WERI-Rb-1 (cell line): ENCODE results near the gene RIN3.

Experiments used
- DNase-seq: peaks from one replicate; pipeline ENCODE4 v3.0.0-alpha.2; 2020
- H3K27ac ChIP-seq: fragments of 250-450 bp; sonication (Bioruptor Pico); 2 replicates; pipeline ENCODE4 v1.5.1; 2020; ENCODE audit warnings: mild to moderate bottlenecking, moderate library complexity
- H3K27me3 ChIP-seq: fragments of 250-450 bp; sonication (Bioruptor Pico); 2 replicates; pipeline ENCODE4 v1.5.1; 2021; ENCODE audit warnings: mild to moderate bottlenecking, low read depth, moderate library complexity; ENCODE audit not compliant: insufficient read depth, severe bottlenecking
- H3K36me3 ChIP-seq: fragments of 250-450 bp; sonication (Bioruptor Pico); 2 replicates; pipeline ENCODE4 v1.5.1; 2020; ENCODE audit warnings: mild to moderate bottlenecking, moderate library complexity
- H3K4me3 ChIP-seq: 2 replicates; pipeline ENCODE4 v1.5.1; 2011; ENCODE audit warnings: low read depth, mild to moderate bottlenecking, control low read depth, low read length
- H3K9me3 ChIP-seq: fragments of 250-450 bp; sonication (Bioruptor Pico); 2 replicates; pipeline ENCODE4 v1.5.1; 2021; ENCODE audit warnings: mild to moderate bottlenecking, moderate library complexity; ENCODE audit not compliant: severe bottlenecking
- CTCF ChIP-seq: IDR thresholded peaks from 2 replicates; pipeline ENCODE4 v1.5.1; 2011; ENCODE audit warnings: low read depth, mild to moderate bottlenecking, control low read depth, inconsistent platforms, low read length

Gene RIN3

DNA sequence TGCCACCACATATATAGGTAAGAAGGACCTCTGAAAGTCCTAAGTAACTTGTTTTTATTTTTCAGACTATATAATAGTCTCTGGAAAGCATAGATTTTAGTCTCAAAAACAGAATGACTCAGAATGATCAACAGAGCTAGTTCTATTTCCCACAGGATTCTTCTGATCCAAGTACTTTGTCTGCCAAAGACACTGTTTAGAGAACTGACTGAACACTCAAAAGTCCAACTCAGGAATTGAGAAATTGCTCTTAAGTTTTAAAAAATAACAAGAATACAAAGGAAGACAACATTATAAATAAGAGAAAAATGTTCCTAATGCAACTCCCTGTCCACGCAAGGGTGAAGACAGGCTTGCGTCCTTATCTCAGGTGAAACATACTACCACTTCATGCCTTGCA is 205.8 kb downstream of the RIN3 start:
- no peak for DNase-seq
- no peak for TF ChIP-seq CTCF
- Histone ChIP-seq H3K36me3 (peaks cover 4% of the 10 kb centered on the region), H3K27me3 (no peaks in the 10 kb centered on the region), H3K27ac (no peak overlapping the region), H3K4me3 (no peak overlapping the region), H3K9me3 (no peaks in the 10 kb centered on the region)

DNA sequence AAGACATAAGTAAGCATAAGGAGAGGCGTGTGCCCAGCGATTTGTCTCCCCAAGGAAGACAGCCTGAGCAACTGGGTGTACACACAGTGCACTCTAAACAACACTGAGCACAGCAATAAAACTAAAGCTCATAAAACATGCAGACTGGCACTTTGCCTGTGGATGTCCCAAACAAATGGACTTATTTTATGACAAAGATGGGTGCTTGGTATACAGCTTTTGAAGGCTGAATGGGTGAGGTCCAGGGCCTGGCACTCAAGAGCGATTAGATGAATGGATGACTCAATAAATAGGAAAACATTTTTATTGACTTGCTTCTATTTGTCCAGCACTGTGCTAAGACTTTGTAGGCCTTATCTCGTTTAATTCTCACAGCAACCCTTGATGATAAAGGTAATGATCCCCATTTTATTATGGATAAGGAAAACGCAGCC is 206.3 kb downstream of the RIN3 start:
- Histone ChIP-seq H3K4me3 (no peak overlapping the region), H3K9me3 (no peaks in the 10 kb centered on the region), H3K27me3 (no peaks in the 10 kb centered on the region), H3K27ac (no peak overlapping the region), H3K36me3 (peaks cover 4% of the 10 kb centered on the region)
- no peak for TF ChIP-seq CTCF
- DNase-seq = no peak

GRCh38 chr14:92724516-92725340 is 211.1 kb downstream of the RIN3 start:
- Histone ChIP-seq H3K27ac (no peak overlapping the region), H3K9me3 (no peaks in the 10 kb centered on the region), H3K36me3 (peaks cover 2% of the 10 kb centered on the region; the same call in 1 of the 2 replicates), H3K27me3 (no peaks in the 10 kb centered on the region), H3K4me3 (no peak overlapping the region)
- no peak for DNase-seq
- TF ChIP-seq CTCF = no peak

- peaks cover 1% of the 10 kb centered on the region for H3K9me3 ChIP-seq
- no peak overlapping the region for H3K4me3 ChIP-seq
- TF ChIP-seq CTCF = no peak
- peaks cover 8% of the 10 kb centered on the region for H3K36me3 ChIP-seq
- no peak overlapping the region for H3K27ac ChIP-seq
- no peak for DNase-seq
- H3K27me3 ChIP-seq = no peaks in the 10 kb centered on the region
Measured at GRCh38 chr14:92726135-92726932, 212.8 kb downstream of the RIN3 start.

- Histone ChIP-seq H3K27me3 (no peaks in the 10 kb centered on the region), H3K4me3 (no peak overlapping the region), H3K36me3 (peaks cover 13% of the 10 kb centered on the region), H3K9me3 (peaks cover 7% of the 10 kb centered on the region), H3K27ac (no peak overlapping the region)
- TF ChIP-seq CTCF = no peak
- DNase-seq = no peak
Measured at GRCh38 chr14:92726933-92727262, 213.3 kb downstream of the RIN3 start.
